Measurements from ENCODE around the gene LARP1B. TPM values are rescaled to one million over a fixed set of nuclear protein-coding genes. Genes with fewer than 3 reads are reported as not detected.
A peak's percentile ranks its signal among the peaks of the same experiment; 100 is the strongest.

Gene LARP1B
- total and polyA plus RNA-seq, 9 of the 15 experiments (the other 6 are each of a cell fraction or from before 2014, with no cell fraction given): 19.2 to 59.7 (median 37.9) TPM

DNA sequence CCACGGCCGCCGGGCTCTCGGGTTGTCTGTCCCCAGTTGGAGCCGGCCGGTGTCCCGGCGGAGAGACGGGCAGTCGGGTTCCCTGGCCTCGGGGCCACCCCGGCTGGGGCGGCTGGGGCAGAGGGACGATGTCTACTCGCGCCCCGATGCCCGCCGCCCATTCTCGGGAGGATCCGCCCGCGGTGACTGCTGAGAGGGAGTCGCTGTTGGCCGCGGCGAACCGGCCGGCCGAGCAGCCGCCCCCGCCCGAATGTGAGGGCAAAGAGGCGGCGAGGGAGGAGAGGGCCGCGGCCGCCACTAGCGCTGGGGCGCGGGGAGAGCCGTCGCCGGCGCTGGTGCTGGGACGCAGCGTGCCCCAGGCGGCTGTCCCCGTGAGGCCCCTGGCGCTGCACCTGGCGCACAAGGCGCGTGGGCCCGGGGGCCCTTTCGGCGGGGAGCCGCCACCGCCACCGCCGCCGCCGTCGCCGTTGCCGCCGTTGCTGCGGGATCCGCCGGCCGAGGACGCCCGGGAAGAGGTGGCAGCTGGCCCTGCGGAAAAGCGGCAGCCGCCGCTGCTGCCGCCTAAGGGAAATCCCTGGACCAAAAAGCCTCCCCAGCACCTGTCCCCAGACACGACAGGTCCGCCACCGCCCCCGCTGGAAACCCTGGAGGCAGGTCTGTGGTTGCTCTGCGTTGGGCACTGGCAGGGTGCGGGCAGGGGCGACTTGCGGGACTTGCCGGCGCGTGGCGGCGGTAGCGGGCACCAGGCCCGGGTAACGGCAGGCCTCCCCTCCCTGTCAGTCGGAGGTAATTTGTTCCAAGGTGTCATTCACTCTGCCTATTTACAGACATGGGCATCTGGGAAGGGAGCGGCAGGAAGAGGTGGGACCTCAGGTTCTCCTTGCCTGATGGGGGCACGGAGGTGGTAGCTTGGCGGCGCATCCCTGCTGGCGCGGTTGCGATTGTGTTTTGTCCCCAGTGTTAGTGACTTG, 739 bp downstream of the LARP1B start (continued):
- TF ChIP-seq ZNF212 (CRISPR knock-in tag; IDR thresholded peaks at IDR 0.05): no peak
- no peak for TF ChIP-seq ARID2 (IDR thresholded peaks at IDR 0.05)
- TF ChIP-seq TGIF2 (CRISPR knock-in tag; IDR thresholded peaks at IDR 0.05): no peak
- TF ChIP-seq, protein P1, sequence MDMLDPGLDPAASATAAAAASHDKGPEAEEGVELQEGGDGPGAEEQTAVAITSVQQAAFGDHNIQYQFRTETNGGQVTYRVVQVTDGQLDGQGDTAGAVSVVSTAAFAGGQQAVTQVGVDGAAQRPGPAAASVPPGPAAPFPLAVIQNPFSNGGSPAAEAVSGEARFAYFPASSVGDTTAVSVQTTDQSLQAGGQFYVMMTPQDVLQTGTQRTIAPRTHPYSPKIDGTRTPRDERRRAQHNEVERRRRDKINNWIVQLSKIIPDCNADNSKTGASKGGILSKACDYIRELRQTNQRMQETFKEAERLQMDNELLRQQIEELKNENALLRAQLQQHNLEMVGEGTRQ (CRISPR knock-in tag; IDR thresholded peaks at IDR 0.05): no peak
- peak; percentile 50 for TF ChIP-seq CCNT2 (IDR thresholded peaks at IDR 0.05; ENCODE audit: borderline replicate concordance, extremely low read depth, insufficient read length, low read depth, low read length)
- no peak for TF ChIP-seq GTF2A2 (tag; IDR thresholded peaks at IDR 0.05)
- TF ChIP-seq CREM (IDR thresholded peaks at IDR 0.05; ENCODE audit: low read depth): peak; percentile 28; the same call in 1 of the 2 replicates
- TF ChIP-seq, protein P2, sequence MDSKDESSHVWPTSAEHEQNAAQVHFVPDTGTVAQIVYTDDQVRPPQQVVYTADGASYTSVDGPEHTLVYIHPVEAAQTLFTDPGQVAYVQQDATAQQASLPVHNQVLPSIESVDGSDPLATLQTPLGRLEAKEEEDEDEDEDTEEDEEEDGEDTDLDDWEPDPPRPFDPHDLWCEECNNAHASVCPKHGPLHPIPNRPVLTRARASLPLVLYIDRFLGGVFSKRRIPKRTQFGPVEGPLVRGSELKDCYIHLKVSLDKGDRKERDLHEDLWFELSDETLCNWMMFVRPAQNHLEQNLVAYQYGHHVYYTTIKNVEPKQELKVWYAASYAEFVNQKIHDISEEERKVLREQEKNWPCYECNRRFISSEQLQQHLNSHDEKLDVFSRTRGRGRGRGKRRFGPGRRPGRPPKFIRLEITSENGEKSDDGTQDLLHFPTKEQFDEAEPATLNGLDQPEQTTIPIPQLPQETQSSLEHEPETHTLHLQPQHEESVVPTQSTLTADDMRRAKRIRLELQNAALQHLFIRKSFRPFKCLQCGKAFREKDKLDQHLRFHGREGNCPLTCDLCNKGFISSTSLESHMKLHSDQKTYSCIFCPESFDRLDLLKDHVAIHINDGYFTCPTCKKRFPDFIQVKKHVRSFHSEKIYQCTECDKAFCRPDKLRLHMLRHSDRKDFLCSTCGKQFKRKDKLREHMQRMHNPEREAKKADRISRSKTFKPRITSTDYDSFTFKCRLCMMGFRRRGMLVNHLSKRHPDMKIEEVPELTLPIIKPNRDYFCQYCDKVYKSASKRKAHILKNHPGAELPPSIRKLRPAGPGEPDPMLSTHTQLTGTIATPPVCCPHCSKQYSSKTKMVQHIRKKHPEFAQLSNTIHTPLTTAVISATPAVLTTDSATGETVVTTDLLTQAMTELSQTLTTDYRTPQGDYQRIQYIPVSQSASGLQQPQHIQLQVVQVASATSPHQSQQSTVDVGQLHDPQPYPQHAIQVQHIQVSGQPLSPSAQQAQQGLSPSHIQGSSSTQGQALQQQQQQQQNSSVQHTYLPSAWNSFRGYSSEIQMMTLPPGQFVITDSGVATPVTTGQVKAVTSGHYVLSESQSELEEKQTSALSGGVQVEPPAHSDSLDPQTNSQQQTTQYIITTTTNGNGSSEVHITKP (IDR thresholded peaks at IDR 0.05; ENCODE audit: partially characterized antibody): peak; percentile 16
- no peak for TF ChIP-seq PRPF4 (IDR thresholded peaks at IDR 0.05; ENCODE audit: insufficient read depth, low read depth, low read length, poor library complexity, severe bottlenecking)
- TF ChIP-seq, protein P3, sequence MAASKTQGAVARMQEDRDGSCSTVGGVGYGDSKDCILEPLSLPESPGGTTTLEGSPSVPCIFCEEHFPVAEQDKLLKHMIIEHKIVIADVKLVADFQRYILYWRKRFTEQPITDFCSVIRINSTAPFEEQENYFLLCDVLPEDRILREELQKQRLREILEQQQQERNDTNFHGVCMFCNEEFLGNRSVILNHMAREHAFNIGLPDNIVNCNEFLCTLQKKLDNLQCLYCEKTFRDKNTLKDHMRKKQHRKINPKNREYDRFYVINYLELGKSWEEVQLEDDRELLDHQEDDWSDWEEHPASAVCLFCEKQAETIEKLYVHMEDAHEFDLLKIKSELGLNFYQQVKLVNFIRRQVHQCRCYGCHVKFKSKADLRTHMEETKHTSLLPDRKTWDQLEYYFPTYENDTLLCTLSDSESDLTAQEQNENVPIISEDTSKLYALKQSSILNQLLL (CRISPR knock-in tag; IDR thresholded peaks at IDR 0.05; ENCODE audit: borderline replicate concordance): no peak
- TF ChIP-seq SIN3B (IDR thresholded peaks at IDR 0.05; ENCODE audit: low read depth): peak; percentile 26; the same call in 1 of the 2 replicates
- no peak for TF ChIP-seq POU5F1 (IDR thresholded peaks at IDR 0.05; ENCODE audit: borderline replicate concordance, low read depth, low read length, partially characterized antibody)
- TF ChIP-seq TCF7 (IDR thresholded peaks at IDR 0.05; ENCODE audit: borderline replicate concordance): no peak
- TF ChIP-seq BDP1 (IDR thresholded peaks at IDR 0.05; ENCODE audit: insufficient read depth, insufficient read length): no peak
- no peak for TF ChIP-seq DDX20 (tag; IDR thresholded peaks at IDR 0.05; ENCODE audit: low read depth)
- TF ChIP-seq TAF1 (IDR thresholded peaks at IDR 0.05; ENCODE audit: control insufficient read depth, extremely low read depth, insufficient read depth, low read length, severe bottlenecking): peak; percentile 33
- peak; percentile 54 for TF ChIP-seq HMGN3 (IDR thresholded peaks at IDR 0.05; ENCODE audit: borderline replicate concordance, extremely low read depth, insufficient read length, low read depth, low read length)
- TF ChIP-seq FIP1L1 (IDR thresholded peaks at IDR 0.05; ENCODE audit: low read depth, low read length, poor library complexity, severe bottlenecking): peak; percentile 67
- TF ChIP-seq SMC3 (conservative IDR thresholded peaks at IDR 0.05; ENCODE audit: insufficient read depth, low read depth, low read length): no peak
